Stimulated activated naive B cell treated with anti-CD40 and anti-IgM and Interleukin-4, amounts not matched to agents 10 μg/mL and 1 μg/mL and 100 μg/mL, for 72 hours (primary cell): ENCODE results near the gene TECTA.

ENCODE experiments used
- ATAC-seq, 2 donors: fragments of 150-1000 bp; cut with Tn5 transposase; replicated peaks; 2 replicates each; pipeline ENCODE4 v1.10.0; 2021; ENCODE audit warnings: moderate library complexity in 1 of 2
- DNase-seq: peaks from one replicate; pipeline ENCODE4 v3.0.0; 2021
- H3K27ac Mint-ChIP-seq: one replicate; pipeline ENCODE4 v1.8.0; 2022; ENCODE audit warnings: mild to moderate bottlenecking, mixed read lengths
- H3K27me3 Mint-ChIP-seq, 2 donors: one replicate each; pipeline ENCODE4 v1.8.0; 2022; ENCODE audit warnings: mixed read lengths in 2 of 2
- H3K36me3 Mint-ChIP-seq, 2 donors: one replicate each; pipeline ENCODE4 v1.8.0; 2022; ENCODE audit warnings: mixed read lengths in 2 of 2, mild to moderate bottlenecking in 1 of 2
- H3K4me1 Mint-ChIP-seq, 2 donors: one replicate each; pipeline ENCODE4 v1.8.0; 2022; ENCODE audit warnings: mixed read lengths in 2 of 2, mild to moderate bottlenecking in 1 of 2
- H3K4me3 Mint-ChIP-seq, 2 donors: one replicate each; pipeline ENCODE4 v1.8.0; 2022; ENCODE audit warnings: mild to moderate bottlenecking in 2 of 2, mixed read lengths in 2 of 2, moderate library complexity in 1 of 2
- H3K9me3 Mint-ChIP-seq, 2 donors: one replicate each; pipeline ENCODE4 v1.8.0; 2022; ENCODE audit warnings: mixed read lengths in 2 of 2, mild to moderate bottlenecking in 1 of 2

Gene TECTA, protein sequence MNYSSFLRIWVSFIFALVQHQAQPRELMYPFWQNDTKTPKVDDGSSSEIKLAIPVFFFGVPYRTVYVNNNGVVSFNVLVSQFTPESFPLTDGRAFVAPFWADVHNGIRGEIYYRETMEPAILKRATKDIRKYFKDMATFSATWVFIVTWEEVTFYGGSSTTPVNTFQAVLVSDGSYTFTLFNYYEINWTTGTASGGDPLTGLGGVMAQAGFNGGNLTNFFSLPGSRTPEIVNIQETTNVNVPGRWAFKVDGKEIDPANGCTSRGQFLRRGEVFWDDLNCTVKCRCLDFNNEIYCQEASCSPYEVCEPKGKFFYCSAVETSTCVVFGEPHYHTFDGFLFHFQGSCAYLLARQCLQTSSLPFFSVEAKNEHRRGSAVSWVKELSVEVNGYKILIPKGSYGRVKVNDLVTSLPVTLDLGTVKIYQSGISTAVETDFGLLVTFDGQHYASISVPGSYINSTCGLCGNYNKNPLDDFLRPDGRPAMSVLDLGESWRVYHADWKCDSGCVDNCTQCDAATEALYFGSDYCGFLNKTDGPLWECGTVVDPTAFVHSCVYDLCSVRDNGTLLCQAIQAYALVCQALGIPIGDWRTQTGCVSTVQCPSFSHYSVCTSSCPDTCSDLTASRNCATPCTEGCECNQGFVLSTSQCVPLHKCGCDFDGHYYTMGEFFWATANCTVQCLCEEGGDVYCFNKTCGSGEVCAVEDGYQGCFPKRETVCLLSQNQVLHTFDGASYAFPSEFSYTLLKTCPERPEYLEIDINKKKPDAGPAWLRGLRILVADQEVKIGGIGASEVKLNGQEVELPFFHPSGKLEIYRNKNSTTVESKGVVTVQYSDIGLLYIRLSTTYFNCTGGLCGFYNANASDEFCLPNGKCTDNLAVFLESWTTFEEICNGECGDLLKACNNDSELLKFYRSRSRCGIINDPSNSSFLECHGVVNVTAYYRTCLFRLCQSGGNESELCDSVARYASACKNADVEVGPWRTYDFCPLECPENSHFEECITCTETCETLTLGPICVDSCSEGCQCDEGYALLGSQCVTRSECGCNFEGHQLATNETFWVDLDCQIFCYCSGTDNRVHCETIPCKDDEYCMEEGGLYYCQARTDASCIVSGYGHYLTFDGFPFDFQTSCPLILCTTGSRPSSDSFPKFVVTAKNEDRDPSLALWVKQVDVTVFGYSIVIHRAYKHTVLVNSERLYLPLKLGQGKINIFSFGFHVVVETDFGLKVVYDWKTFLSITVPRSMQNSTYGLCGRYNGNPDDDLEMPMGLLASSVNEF (N-terminal part only)

DNA sequence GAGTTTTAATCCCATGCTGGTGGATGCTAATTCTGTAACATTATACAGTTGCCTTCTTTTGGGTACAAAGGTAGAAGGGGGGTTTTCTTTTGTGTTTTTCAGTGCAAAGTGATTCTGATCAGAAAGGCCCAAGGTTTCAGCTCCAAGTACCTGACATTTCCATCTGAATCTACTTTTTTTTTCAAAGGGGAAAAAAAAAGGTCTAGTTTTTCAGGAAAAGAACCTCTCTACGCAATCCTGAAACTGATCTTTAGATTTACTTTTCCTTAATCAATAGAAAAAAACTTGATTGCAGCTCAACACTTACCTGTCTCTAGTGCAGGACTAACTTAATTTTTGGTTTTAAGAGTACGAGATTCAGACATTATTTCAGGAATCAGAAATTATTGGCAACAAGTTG, at the start of gene TECTA:
Gene TECTA, plus strand, starts transcription at position 301 of the 400 bp plus-strand sequence. CDS start 1,423 bp downstream, outside the sequence.
- Mint-ChIP-seq H3K36me3 (peaks cover 0 to 2% of the 10 kb centered on the region in 2 donors), H3K27ac (no peak within 1 kb of the TSS), H3K9me3 (no peaks in the 10 kb centered on the region), H3K4me1 (no peaks in the 10 kb centered on the region), H3K27me3 (peaks cover 6 to 13% of the 10 kb centered on the region in 2 donors), H3K4me3 (no peak within 1 kb of the TSS)
- no peak for ATAC-seq
- no peak for DNase-seq

DNA sequence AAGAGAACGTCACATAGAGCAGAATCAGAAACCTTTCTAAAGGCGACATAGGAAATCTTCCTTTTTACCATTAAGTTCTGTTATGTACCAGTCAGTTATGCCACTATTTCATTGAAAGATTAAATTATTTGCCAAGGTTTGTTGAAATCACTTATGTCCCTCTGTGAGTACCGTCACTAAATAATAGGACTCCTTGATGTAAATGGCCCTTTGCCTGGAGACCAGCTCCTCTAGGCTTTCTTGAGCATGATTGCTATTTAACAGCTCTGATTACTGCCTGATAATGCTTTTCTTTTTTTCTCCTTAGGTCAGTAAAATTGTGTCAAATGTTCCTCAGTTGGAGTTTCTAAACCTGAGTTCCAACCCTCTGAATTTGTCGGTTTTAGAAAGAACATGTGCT, 47.8 kb upstream of the TECTA start:
- H3K9me3 Mint-ChIP-seq, result no peaks in the 10 kb centered on the region
- no peak for DNase-seq
- no peaks in the 10 kb centered on the region for H3K4me1 Mint-ChIP-seq
- ATAC-seq, result no peak
- no peak overlapping the region for H3K27ac Mint-ChIP-seq
- no peaks in the 10 kb centered on the region for H3K27me3 Mint-ChIP-seq
- H3K4me3 Mint-ChIP-seq, result no peak overlapping the region
- H3K36me3 Mint-ChIP-seq, result peaks cover 31 to 46% of the 10 kb centered on the region in 2 donors

DNA sequence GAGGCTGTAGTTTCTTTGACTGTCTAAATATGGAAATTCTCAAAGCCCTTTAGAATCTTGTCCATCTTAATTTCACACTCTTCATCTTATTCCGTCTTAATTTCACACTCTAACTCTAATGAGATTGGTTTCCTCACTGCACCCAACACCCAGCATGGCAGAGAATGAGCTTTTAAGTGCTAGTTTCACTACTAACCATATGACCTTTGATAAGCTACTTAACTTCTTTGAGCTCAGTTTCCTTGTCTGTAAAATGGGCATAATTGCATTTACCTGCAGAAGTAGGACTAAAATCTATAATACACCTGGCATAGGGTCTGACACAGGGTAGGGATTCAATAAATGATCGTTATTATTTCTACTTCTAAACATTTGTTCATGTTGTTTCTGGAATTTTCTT, 46.8 kb upstream of the TECTA start:
- no peak overlapping the region for H3K4me3 Mint-ChIP-seq
- H3K4me1 Mint-ChIP-seq, result no peaks in the 10 kb centered on the region
- H3K36me3 Mint-ChIP-seq, result peaks cover 27 to 40% of the 10 kb centered on the region in 2 donors
- no peak for ATAC-seq
- no peaks in the 10 kb centered on the region for H3K27me3 Mint-ChIP-seq
- no peaks in the 10 kb centered on the region for H3K9me3 Mint-ChIP-seq
- DNase-seq, result no peak
- no peak overlapping the region for H3K27ac Mint-ChIP-seq

GRCh38 chr11:121055076-121055475, 46.0 kb upstream of the TECTA start:
- Mint-ChIP-seq H3K4me1 (no peaks in the 10 kb centered on the region), H3K27me3 (no peaks in the 10 kb centered on the region), H3K36me3 (peaks cover 27 to 43% of the 10 kb centered on the region in 2 donors)

DNA sequence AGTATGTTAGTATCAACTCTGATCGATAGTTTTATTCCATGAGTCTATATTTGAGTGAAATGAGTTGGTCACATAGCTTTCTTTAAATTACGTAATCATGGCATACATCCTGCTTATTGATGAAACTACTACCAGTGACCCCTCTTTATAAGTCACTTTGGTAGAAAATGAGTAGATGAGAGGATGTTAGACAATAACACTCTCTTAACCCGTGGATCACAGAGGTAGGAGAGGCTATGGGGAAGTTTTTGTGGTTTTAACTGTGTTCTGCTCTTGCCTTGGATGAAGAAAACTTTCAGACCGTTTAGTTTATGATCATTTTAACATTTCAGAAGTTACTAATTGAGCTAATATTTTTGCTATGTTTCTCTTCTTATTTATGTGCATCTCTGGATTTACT, 43.1 kb upstream of the TECTA start:
- Mint-ChIP-seq H3K27me3 (no peaks in the 10 kb centered on the region), H3K4me3 (no peak overlapping the region), H3K36me3 (peaks cover 25 to 49% of the 10 kb centered on the region in 2 donors), H3K9me3 (no peaks in the 10 kb centered on the region), H3K4me1 (no peaks in the 10 kb centered on the region), H3K27ac (no peak overlapping the region)
- ATAC-seq, result no peak
- DNase-seq, result no peak

More at GRCh38 chr11:121055076-121055475, 46.0 kb upstream of the TECTA start:
- no peak overlapping the region for H3K27ac Mint-ChIP-seq
- H3K9me3 Mint-ChIP-seq, result no peaks in the 10 kb centered on the region
- no peak for ATAC-seq
- no peak overlapping the region for H3K4me3 Mint-ChIP-seq
- DNase-seq, result no peak

- Mint-ChIP-seq H3K9me3 (no peaks in the 10 kb centered on the region), H3K36me3 (peaks cover 26 to 51% of the 10 kb centered on the region in 2 donors), H3K4me3 (no peak overlapping the region), H3K4me1 (no peaks in the 10 kb centered on the region), H3K27me3 (no peaks in the 10 kb centered on the region), H3K27ac (no peak overlapping the region)
- ATAC-seq (no peak), DNase-seq (no peak)
Observed at GRCh38 chr11:121058941-121059340, 42.1 kb upstream of the TECTA start.

DNA sequence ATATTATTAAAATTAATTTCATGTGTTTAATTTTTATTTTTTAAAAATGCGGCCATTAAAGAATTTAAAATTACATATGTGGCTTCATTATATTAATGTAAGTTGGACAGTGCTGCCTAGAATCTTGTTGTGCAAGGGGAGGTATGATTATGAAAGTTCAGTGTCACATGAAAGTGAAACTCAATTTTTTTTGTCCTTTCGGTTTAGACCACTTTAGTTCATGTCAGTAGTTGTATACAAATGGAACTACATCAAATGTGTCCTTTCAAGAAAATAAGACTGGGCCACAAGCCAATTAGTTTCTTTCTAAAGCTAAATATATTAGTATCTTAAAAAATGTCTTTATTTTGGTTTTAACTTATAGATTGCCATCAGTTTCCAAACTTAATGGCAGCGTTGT, 41.4 kb upstream of the TECTA start:
- Mint-ChIP-seq H3K27ac (no peak overlapping the region), H3K27me3 (no peaks in the 10 kb centered on the region), H3K9me3 (no peaks in the 10 kb centered on the region), H3K4me3 (no peak overlapping the region), H3K4me1 (no peaks in the 10 kb centered on the region), H3K36me3 (peaks cover 25 to 51% of the 10 kb centered on the region in 2 donors)
- peak in 1 of 2 donors; percentile 29 for ATAC-seq
- no peak for DNase-seq

- peaks cover 6% of the 10 kb centered on the region in 2 donors for H3K4me1 Mint-ChIP-seq
- H3K27ac Mint-ChIP-seq, result no peak overlapping the region
- no peaks in the 10 kb centered on the region for H3K27me3 Mint-ChIP-seq
- H3K9me3 Mint-ChIP-seq, result no peaks in the 10 kb centered on the region
- no peak for ATAC-seq
- DNase-seq, result no peak
- H3K36me3 Mint-ChIP-seq, result peaks cover 15 to 46% of the 10 kb centered on the region in 2 donors
- no peak overlapping the region for H3K4me3 Mint-ChIP-seq
Observed at GRCh38 chr11:121063728-121064127, 37.3 kb upstream of the TECTA start.

GRCh38 chr11:121066623-121067022, 34.4 kb upstream of the TECTA start:
- Mint-ChIP-seq H3K9me3 (peaks cover 0 to 4% of the 10 kb centered on the region in 2 donors), H3K4me1 (peaks cover 12 to 15% of the 10 kb centered on the region in 2 donors), H3K27me3 (no peaks in the 10 kb centered on the region), H3K36me3 (peaks cover 29 to 59% of the 10 kb centered on the region in 2 donors), H3K27ac (no peak overlapping the region), H3K4me3 (no peak overlapping the region)
- no peak for ATAC-seq
- no peak for DNase-seq

DNA sequence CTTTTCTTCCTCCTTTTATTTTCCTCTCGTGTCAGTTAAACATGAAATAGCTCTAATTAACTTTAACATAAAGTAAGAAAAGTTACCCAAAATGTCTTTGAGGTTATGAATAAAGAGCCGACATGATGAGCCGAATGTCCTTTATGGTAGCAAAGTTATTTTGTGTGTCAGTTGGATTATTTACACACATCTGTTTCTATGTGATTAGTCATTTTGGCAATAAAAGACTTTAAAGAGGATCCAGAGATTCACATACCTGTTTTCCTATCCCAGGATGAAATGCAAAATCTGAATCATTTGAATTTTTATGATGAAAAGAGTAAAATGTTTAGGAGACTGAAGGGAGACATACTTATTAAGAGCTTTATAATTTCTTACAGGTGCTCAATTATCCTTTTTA, 34.0 kb upstream of the TECTA start:
- DNase-seq (no peak), ATAC-seq (no peak)
- H3K36me3 Mint-ChIP-seq, result peaks cover 29 to 61% of the 10 kb centered on the region in 2 donors
- no peak overlapping the region for H3K4me3 Mint-ChIP-seq
- no peak overlapping the region for H3K27ac Mint-ChIP-seq
- H3K9me3 Mint-ChIP-seq, result peaks cover 0 to 4% of the 10 kb centered on the region in 2 donors
- peaks cover 12 to 17% of the 10 kb centered on the region in 2 donors for H3K4me1 Mint-ChIP-seq
- no peaks in the 10 kb centered on the region for H3K27me3 Mint-ChIP-seq

DNA sequence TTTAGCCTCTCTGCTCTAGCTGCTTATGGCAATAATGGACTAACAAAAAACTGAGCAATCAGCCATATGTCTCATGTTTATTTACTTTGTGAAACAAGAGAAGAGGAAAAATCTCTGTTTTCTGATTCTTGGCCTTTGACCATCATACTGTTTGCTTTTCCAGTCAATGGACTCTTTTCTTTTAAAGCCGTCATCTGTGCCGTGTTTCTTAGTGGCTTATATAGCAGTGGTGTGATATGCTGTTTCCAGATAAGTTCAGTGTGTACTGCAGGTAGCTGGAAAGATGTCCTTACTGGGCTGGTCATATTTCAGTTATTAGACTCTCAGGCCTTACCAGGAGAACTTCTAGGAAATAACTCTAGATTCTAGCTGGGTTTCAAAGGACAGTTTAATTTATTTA, 33.6 kb upstream of the TECTA start:
- no peak for DNase-seq
- no peak for ATAC-seq
- peaks cover 12 to 17% of the 10 kb centered on the region in 2 donors for H3K4me1 Mint-ChIP-seq
- peaks cover 0 to 4% of the 10 kb centered on the region in 2 donors for H3K9me3 Mint-ChIP-seq
- H3K27ac Mint-ChIP-seq, result no peak overlapping the region
- H3K4me3 Mint-ChIP-seq, result no peak overlapping the region
- H3K27me3 Mint-ChIP-seq, result no peaks in the 10 kb centered on the region
- peaks cover 29 to 62% of the 10 kb centered on the region in 2 donors for H3K36me3 Mint-ChIP-seq

- Mint-ChIP-seq H3K36me3 (peaks cover 27 to 63% of the 10 kb centered on the region in 2 donors), H3K9me3 (peaks cover 0 to 4% of the 10 kb centered on the region in 2 donors), H3K4me1 (peaks cover 12 to 17% of the 10 kb centered on the region in 2 donors), H3K27ac (peak overlapping the region; percentile 52), H3K27me3 (no peaks in the 10 kb centered on the region), H3K4me3 (no peak overlapping the region)
- ATAC-seq (no peak), DNase-seq (no peak)
Observed at GRCh38 chr11:121067962-121068647, 32.9 kb upstream of the TECTA start.

- no peak for ATAC-seq
- Mint-ChIP-seq H3K36me3 (peaks cover 20 to 56% of the 10 kb centered on the region in 2 donors), H3K27ac (no peak overlapping the region), H3K27me3 (no peaks in the 10 kb centered on the region), H3K4me1 (peaks cover 12 to 17% of the 10 kb centered on the region in 2 donors), H3K9me3 (peaks cover 0 to 4% of the 10 kb centered on the region in 2 donors), H3K4me3 (no peak overlapping the region)
- DNase-seq, result no peak
Observed at GRCh38 chr11:121068787-121069186, 32.3 kb upstream of the TECTA start.
